ENCODE data around the gene MAGI2.
"Not testable (repeated sequence)": the region's sequence is repeated elsewhere in the genome, so short reads cannot be mapped to it uniquely, and the experiment has no call there.

MAGI2 gene

GRCh38 chr7:78363866-78364265 is 1089.6 kb downstream of the MAGI2 start:
- DNase-seq (ENCODE audit: low read depth, low spot score) = no peak
- no peak overlapping the region for H3K27ac ChIP-seq

- DNase-seq (ENCODE audit: low read depth, low spot score) = no peak
- no peak overlapping the region for H3K27ac ChIP-seq
These were observed 1093.6 kb downstream of the MAGI2 start for GRCh38 chr7:78359836-78360235.

- no peak for DNase-seq (ENCODE audit: low read depth, low spot score)
- H3K27ac ChIP-seq = no peak overlapping the region
These were observed 1095.8 kb downstream of the MAGI2 start for GRCh38 chr7:78357709-78358108.

GRCh38 chr7:78355834-78356233 is 1097.6 kb downstream of the MAGI2 start:
- DNase-seq (ENCODE audit: low read depth, low spot score) = no peak
- H3K27ac ChIP-seq = no peak overlapping the region

- no peak for DNase-seq (ENCODE audit: low read depth, low spot score)
- H3K27ac ChIP-seq = no peak overlapping the region
These were observed 1102.5 kb downstream of the MAGI2 start for GRCh38 chr7:78350926-78351325.

- no peak overlapping the region for H3K27ac ChIP-seq
- DNase-seq (ENCODE audit: low read depth, low spot score) = no peak
These were observed 1103.1 kb downstream of the MAGI2 start for GRCh38 chr7:78350391-78350790.

GRCh38 chr7:78346827-78347226 is 1106.6 kb downstream of the MAGI2 start:
- DNase-seq (ENCODE audit: low read depth, low spot score) = no peak
- no peak overlapping the region for H3K27ac ChIP-seq

GRCh38 chr7:78345979-78346378 is 1107.5 kb downstream of the MAGI2 start:
- no peak overlapping the region for H3K27ac ChIP-seq
- no peak for DNase-seq (ENCODE audit: low read depth, low spot score)

GRCh38 chr7:78345293-78345911 is 1108.1 kb downstream of the MAGI2 start:
- no peak for DNase-seq (ENCODE audit: low read depth, low spot score)
- H3K27ac ChIP-seq = no peak overlapping the region

- H3K27ac ChIP-seq = no peak overlapping the region
- DNase-seq (ENCODE audit: low read depth, low spot score) = no peak
These were observed 1119.0 kb downstream of the MAGI2 start for GRCh38 chr7:78334426-78334825.

GRCh38 chr7:78333530-78334425 is 1119.7 kb downstream of the MAGI2 start:
- H3K27ac ChIP-seq = no peak overlapping the region
- DNase-seq (ENCODE audit: low read depth, low spot score) = no peak

- H3K27ac ChIP-seq = no peak overlapping the region
- DNase-seq (ENCODE audit: low read depth, low spot score) = no peak
These were observed 1124.3 kb downstream of the MAGI2 start for GRCh38 chr7:78329001-78329655.

- no peak overlapping the region for H3K27ac ChIP-seq
- DNase-seq (ENCODE audit: low read depth, low spot score) = no peak
These were observed 1125.7 kb downstream of the MAGI2 start for GRCh38 chr7:78327718-78328117.

- H3K27ac ChIP-seq = no peak overlapping the region
- DNase-seq (ENCODE audit: low read depth, low spot score) = no peak
These were observed 1126.6 kb downstream of the MAGI2 start for GRCh38 chr7:78326876-78327275.

GRCh38 chr7:78326189-78326588 is 1127.3 kb downstream of the MAGI2 start:
- DNase-seq (ENCODE audit: low read depth, low spot score) = peak; percentile 45
- H3K27ac ChIP-seq = no peak overlapping the region

- no peak overlapping the region for H3K27ac ChIP-seq
- no peak for DNase-seq (ENCODE audit: low read depth, low spot score)
These were observed 1130.3 kb downstream of the MAGI2 start for GRCh38 chr7:78323118-78323517.

GRCh38 chr7:78322231-78322630 is 1131.2 kb downstream of the MAGI2 start:
- H3K27ac ChIP-seq = not testable (repeated sequence)

GRCh38 chr7:78317371-78317770 is 1136.1 kb downstream of the MAGI2 start:
- DNase-seq (ENCODE audit: low read depth, low spot score) = no peak
- H3K27ac ChIP-seq = no peak overlapping the region

More at GRCh38 chr7:78322231-78322630, 1131.2 kb downstream of the MAGI2 start:
- DNase-seq (ENCODE audit: low read depth, low spot score) = not testable (repeated sequence)

GRCh38 chr7:78316110-78316509 is 1137.4 kb downstream of the MAGI2 start:
- H3K27ac ChIP-seq = no peak overlapping the region

GRCh38 chr7:78315119-78315518 is 1138.3 kb downstream of the MAGI2 start:
- DNase-seq (ENCODE audit: low read depth, low spot score) = no peak
- no peak overlapping the region for H3K27ac ChIP-seq

More at GRCh38 chr7:78316110-78316509, 1137.4 kb downstream of the MAGI2 start:
- DNase-seq (ENCODE audit: low read depth, low spot score) = no peak

- DNase-seq (ENCODE audit: low read depth, low spot score) = no peak
- no peak overlapping the region for H3K27ac ChIP-seq
These were observed 1142.3 kb downstream of the MAGI2 start for GRCh38 chr7:78311181-78311580.

Data from epithelial cell of prostate (primary cell).